Chondrocyte (in vitro differentiated cells): Measurements from ENCODE around the gene TIMM50. TPM values are rescaled to one million over a fixed set of nuclear protein-coding genes. Genes with fewer than 3 reads are reported as not detected.

Experiments used
- DNase-seq: peaks from one replicate; pipeline ENCODE4 v3.0.0; 2021; ENCODE audit warnings: mixed read lengths, low spot score
- H3K27ac Mint-ChIP-seq: one replicate; pipeline ENCODE4 v1.8.0; 2021; ENCODE audit warnings: mild to moderate bottlenecking, moderate library complexity, mixed read lengths; ENCODE audit not compliant: unreplicated experiment
- H3K27me3 Mint-ChIP-seq: 2 replicates; pipeline ENCODE4 v1.8.0; 2021; ENCODE audit warnings: low read depth, mixed read lengths
- H3K36me3 Mint-ChIP-seq: 2 replicates; pipeline ENCODE4 v1.8.0; 2021; ENCODE audit warnings: low read depth, mixed read lengths
- H3K4me1 Mint-ChIP-seq: 2 replicates; pipeline ENCODE4 v1.8.0; 2021; ENCODE audit warnings: low read depth, mild to moderate bottlenecking, mixed read lengths
- H3K4me3 Mint-ChIP-seq: one replicate; pipeline ENCODE4 v1.8.0; 2021; ENCODE audit warnings: mild to moderate bottlenecking, moderate library complexity, mixed read lengths; ENCODE audit not compliant: unreplicated experiment
- H3K9me3 Mint-ChIP-seq: 2 replicates; pipeline ENCODE4 v1.8.0; 2021; ENCODE audit warnings: low read depth, mixed read lengths
- total RNA-seq: library from RNA; stranded (reverse); gene quantifications from 3 replicates; pipeline ENCODE4 v1.2.1, GENCODE V29; 2021
- TF ChIP-seq, protein P1 (sequence below): fragments of 200-600 bp; sonication (generic); IDR thresholded peaks from 2 replicates; pipeline ENCODE4 v1.5.0; 2021; ENCODE audit warnings: antibody characterized with exemption, mild to moderate bottlenecking, moderate library complexity

Gene TIMM50
- total RNA-seq, 1 donor from 2014 or later = 49.9 TPM

DNA sequence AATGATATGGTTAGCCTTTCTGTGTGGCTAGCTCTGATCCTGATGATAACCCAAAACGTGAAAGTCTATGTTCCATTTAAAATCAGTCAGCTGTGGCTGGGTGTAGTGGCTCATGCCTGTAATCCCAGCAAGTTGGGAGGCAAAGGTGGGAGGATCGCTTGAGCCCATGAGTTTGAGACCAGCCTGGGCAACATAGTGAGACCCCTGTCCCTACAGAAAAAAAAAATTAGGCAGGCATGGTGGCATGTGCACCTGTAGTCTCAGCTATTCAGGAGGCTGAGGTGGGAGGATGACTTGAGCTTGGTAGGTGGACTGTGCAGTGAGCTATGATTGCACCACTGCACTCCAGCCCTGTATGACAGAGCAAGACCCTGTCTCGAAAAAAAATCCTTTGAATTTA lies 53.2 kb downstream of the TIMM50 start:
- Mint-ChIP-seq H3K9me3 (no peaks in the 10 kb centered on the region), H3K27ac (no peak overlapping the region), H3K36me3 (peaks cover 1% of the 10 kb centered on the region), H3K27me3 (no peaks in the 10 kb centered on the region), H3K4me1 (peaks cover 30% of the 10 kb centered on the region), H3K4me3 (no peak overlapping the region)
- TF ChIP-seq, protein P1, sequence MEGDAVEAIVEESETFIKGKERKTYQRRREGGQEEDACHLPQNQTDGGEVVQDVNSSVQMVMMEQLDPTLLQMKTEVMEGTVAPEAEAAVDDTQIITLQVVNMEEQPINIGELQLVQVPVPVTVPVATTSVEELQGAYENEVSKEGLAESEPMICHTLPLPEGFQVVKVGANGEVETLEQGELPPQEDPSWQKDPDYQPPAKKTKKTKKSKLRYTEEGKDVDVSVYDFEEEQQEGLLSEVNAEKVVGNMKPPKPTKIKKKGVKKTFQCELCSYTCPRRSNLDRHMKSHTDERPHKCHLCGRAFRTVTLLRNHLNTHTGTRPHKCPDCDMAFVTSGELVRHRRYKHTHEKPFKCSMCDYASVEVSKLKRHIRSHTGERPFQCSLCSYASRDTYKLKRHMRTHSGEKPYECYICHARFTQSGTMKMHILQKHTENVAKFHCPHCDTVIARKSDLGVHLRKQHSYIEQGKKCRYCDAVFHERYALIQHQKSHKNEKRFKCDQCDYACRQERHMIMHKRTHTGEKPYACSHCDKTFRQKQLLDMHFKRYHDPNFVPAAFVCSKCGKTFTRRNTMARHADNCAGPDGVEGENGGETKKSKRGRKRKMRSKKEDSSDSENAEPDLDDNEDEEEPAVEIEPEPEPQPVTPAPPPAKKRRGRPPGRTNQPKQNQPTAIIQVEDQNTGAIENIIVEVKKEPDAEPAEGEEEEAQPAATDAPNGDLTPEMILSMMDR = no peak
- no peak for DNase-seq

DNA sequence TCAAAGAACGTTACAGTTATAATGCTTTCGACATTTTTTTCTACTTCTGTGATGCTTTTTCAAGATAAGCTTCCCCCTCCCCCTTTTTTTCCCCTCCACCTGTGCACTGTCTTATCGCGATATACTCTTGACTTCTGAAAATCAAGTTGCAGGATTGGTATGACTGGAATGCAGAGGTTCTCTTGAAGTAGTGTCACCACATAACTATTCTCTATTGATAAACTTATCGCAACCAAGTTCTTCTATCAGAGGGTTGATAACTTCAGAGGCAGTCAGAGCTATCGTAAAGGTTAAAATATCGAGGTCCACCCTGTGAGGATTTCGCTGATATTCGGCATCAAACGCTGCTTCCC lies 58.5 kb downstream of the TIMM50 start:
- TF ChIP-seq, protein P1 = no peak
- Mint-ChIP-seq H3K4me3 (peak overlapping the region; percentile 76), H3K27ac (peak overlapping the region; percentile 92), H3K27me3 (peaks cover 5% of the 10 kb centered on the region), H3K4me1 (peaks cover 27% of the 10 kb centered on the region), H3K36me3 (peaks cover 1% of the 10 kb centered on the region), H3K9me3 (no peaks in the 10 kb centered on the region)
- no peak for DNase-seq

DNA sequence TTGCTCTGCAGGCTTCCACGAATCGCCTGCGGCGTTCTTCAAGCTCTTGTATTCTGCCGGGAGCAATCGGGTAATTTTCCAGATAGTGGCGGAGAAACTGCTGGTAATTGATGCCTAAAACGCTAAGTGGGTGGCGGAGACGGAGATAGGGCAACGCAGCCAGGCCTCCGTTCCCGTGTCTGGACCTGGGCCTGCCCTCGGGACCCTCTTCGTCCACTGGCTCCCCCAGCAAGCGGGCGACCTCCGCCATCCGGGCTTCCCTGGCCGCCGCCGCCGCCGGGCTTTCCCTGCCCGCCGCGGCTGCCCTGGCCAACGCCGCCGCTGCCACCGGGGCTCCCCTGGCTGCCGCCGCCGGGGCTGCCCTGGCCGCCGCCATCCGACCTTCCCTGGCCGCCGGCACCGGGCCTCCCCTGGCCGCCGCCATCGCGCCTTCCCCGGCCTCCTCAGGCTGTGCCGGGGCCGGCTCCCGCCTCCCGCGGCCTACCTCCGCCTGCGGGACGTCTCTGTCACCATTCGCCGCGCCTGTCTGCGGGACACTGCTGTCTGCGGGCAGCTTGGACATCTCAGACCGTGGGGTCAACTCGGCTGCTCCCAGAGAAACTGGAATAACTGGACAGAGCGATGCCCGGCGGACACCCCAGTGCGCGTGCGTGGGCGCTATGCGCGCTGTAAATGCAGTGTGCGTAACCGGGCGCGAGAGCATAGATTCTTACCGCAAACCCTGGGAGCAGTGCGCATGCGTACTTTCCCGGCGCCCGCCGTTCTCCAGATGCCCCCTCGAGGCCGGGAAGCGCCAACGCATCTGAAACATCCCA lies 59.1 kb downstream of the TIMM50 start, which contains the start of gene EID2:
TSS of gene EID2 (minus strand) at position 644 of the 815 bp plus-strand sequence. CDS start at position 562, 82 bp downstream.
- H3K4me1 Mint-ChIP-seq = peaks cover 27% of the 10 kb centered on the region
- H3K27me3 Mint-ChIP-seq = peaks cover 5% of the 10 kb centered on the region
- H3K9me3 Mint-ChIP-seq = no peaks in the 10 kb centered on the region
- peak within 1 kb of the TSS; percentile 96 for H3K27ac Mint-ChIP-seq
- DNase-seq = peak; percentile 98
- peaks cover 1% of the 10 kb centered on the region for H3K36me3 Mint-ChIP-seq
- peak within 1 kb of the TSS; percentile 89 for H3K4me3 Mint-ChIP-seq
- TF ChIP-seq, protein P1 = peak; percentile 83

DNA sequence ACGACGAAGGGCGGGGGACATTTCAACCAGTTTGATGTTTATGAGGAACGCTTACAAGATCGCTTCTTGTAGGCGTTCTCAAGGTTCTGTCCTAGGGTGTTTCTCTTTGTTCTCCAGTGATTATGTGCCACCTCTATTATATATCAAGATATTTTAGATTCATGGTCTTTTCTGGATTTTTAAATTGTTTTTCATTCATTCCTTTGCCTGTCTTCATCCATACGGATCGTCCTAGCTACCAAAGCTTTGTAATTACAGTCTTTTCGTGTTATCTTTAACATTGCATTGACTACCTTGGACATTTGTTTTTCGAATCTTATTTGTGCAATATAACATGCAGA lies 59.7 kb downstream of the TIMM50 start:
- H3K27ac Mint-ChIP-seq = no peak overlapping the region

More for the DNA sequence above, 59.7 kb downstream of the TIMM50 start:
- Mint-ChIP-seq H3K36me3 (peaks cover 1% of the 10 kb centered on the region), H3K27me3 (peaks cover 5% of the 10 kb centered on the region), H3K9me3 (no peaks in the 10 kb centered on the region), H3K4me3 (peak overlapping the region; percentile 89), H3K4me1 (peaks cover 27% of the 10 kb centered on the region)
- TF ChIP-seq, protein P1 = peak; percentile 46
- no peak for DNase-seq

Other genes starting within 250 kb of the TIMM50 start
- gene IFNL3, start 235.8 kb upstream of the TIMM50 start, total RNA-seq = not detected in 3 replicates
- gene IFNL4, start 232.0 kb upstream of the TIMM50 start, total RNA-seq = not detected in 3 replicates
- not detected in 3 replicates for gene IFNL2, start 212.4 kb upstream of the TIMM50 start, total RNA-seq
- not detected in 3 replicates for gene IFNL1, start 184.4 kb upstream of the TIMM50 start, total RNA-seq
- gene LRFN1, start 160.0 kb upstream of the TIMM50 start, total RNA-seq = 1.7 to 2.0 TPM (median 1.7 TPM) in 3 replicates
- not detected in 3 replicates for gene GMFG, start 144.8 kb upstream of the TIMM50 start, total RNA-seq
- 77.3 to 82.9 TPM (median 81.1 TPM) in 3 replicates for gene SAMD4B, start 138.4 kb upstream of the TIMM50 start, total RNA-seq
- 32.2 to 39.7 TPM (median 32.5 TPM) in 3 replicates for gene PAF1, start 89.7 kb upstream of the TIMM50 start, total RNA-seq
- 27.0 to 31.1 TPM (median 28.7 TPM) in 3 replicates for gene MED29, start 89.5 kb upstream of the TIMM50 start, total RNA-seq
- 30.2 to 55.7 TPM (median 46.3 TPM) in 3 replicates for gene ZFP36, start 74.0 kb upstream of the TIMM50 start, total RNA-seq
- 108 to 154 TPM (median 150 TPM) in 3 replicates for gene PLEKHG2, start 68.2 kb upstream of the TIMM50 start, total RNA-seq
- gene RPS16, start 44.9 kb upstream of the TIMM50 start, total RNA-seq = 1,022 to 1,375 TPM (median 1,065 TPM) in 3 replicates
- 106 to 120 TPM (median 108 TPM) in 3 replicates for gene SUPT5H, start 35.3 kb upstream of the TIMM50 start, total RNA-seq
- 0.92 to 1.3 TPM (median 1.00 TPM) in 3 replicates for gene DLL3, start 18.1 kb downstream of the TIMM50 start, total RNA-seq
- gene SELENOV, start 34.3 kb downstream of the TIMM50 start, total RNA-seq = not detected in 3 replicates
- gene EID2B, start 52.0 kb downstream of the TIMM50 start, total RNA-seq = 1.7 to 2.7 TPM (median 2.4 TPM) in 3 replicates
- 14.3 to 15.6 TPM (median 15.1 TPM) in 3 replicates for gene EID2, start 59.3 kb downstream of the TIMM50 start, total RNA-seq
- gene LGALS13, start 121.7 kb downstream of the TIMM50 start, total RNA-seq = not detected in 3 replicates
- not detected in 3 replicates for gene LGALS16, start 175.1 kb downstream of the TIMM50 start, total RNA-seq
- gene LGALS14, start 223.6 kb downstream of the TIMM50 start, total RNA-seq = not detected in 3 replicates